Inflammatory macrophage treated with lipopolysaccharide for 4 hours (primary cell): ENCODE measurements around the gene MAPK4.
"Not testable (repeated sequence)": the region's sequence is repeated elsewhere in the genome, so short reads cannot be mapped to it uniquely, and the experiment has no call there.

ENCODE experiments used
- DNase-seq: peaks from one replicate; pipeline ENCODE4 v3.0.0-alpha.2; 2020

The MAPK4 gene

GRCh38 chr18:50775207-50775606 is 215.3 kb downstream of the MAPK4 start:
- DNase-seq: no peak

GRCh38 chr18:50775726-50776125 is 215.8 kb downstream of the MAPK4 start:
- DNase-seq: no peak

- no peak for DNase-seq
Measured at GRCh38 chr18:50776383-50776782, 216.5 kb downstream of the MAPK4 start.

- not testable (repeated sequence) for DNase-seq
Measured at GRCh38 chr18:50779021-50779420, 219.1 kb downstream of the MAPK4 start.
